SK-N-SH (cell line): ENCODE results near the gene CYP51A1. TPM values are rescaled to one million over a fixed set of nuclear protein-coding genes. Genes with fewer than 3 reads are reported as not detected.
"Not testable (repeated sequence)": the region's sequence is repeated elsewhere in the genome, so short reads cannot be mapped to it uniquely, and the experiment has no call there.

Experiments
- CTCF ChIA-PET: fragments of 300-600, 350-600 bp; formaldehyde crosslinking; extraction: SDS; loops from one replicate; lab custom pipeline; 2021; lab: Yijun Ruan, JAX
- POLR2A ChIA-PET: fragments of 350-600 bp; sonication (Branson Sonifier 250); formaldehyde crosslinking; extraction: SDS; loops from one replicate; lab custom pipeline; 2020; ENCODE audit warnings: antibody characterized with exemption, inconsistent platforms; lab: Yijun Ruan, JAX
- DNase-seq: peaks from one replicate; pipeline ENCODE4 v3.0.0; 2012
- H2AFZ ChIP-seq: fragments of 200-600 bp; sonication (generic); 2 replicates; pipeline ENCODE4 v1.8.1; 2016; ENCODE audit warnings: antibody characterized with exemption, mild to moderate bottlenecking, low read depth
- H3F3A ChIP-seq: fragments of 200-600 bp; sonication (generic); replicated peaks from 2 replicates; pipeline ENCODE3; 2016; ENCODE audit warnings: antibody characterized with exemption, mild to moderate bottlenecking; ENCODE audit not compliant: insufficient read depth
- H3K27ac ChIP-seq, 2 experiments: fragments of 200-500 bp in 1 of 2; fragments of 200-600 bp in 1 of 2; sonication (Bioruptor generic) in 1 of 2; sonication (generic), shearing (Covaris generic) in 1 of 2; 2 replicates each; pipeline versions ENCODE4 v1.5.1 to v1.6.1; 2014 to 2016; ENCODE audit warnings: low read depth in 2 of 2, inconsistent platforms in 1 of 2, low read length in 1 of 2, mild to moderate bottlenecking in 1 of 2, mixed read lengths in 1 of 2
- H3K27me3 ChIP-seq: fragments of 200-600 bp; sonication (generic), shearing (Covaris generic); 2 replicates; pipeline ENCODE4 v1.6.1; 2016; ENCODE audit warnings: mixed run types; ENCODE audit not compliant: insufficient read depth
- H3K36me3 ChIP-seq, 2 experiments: fragments of 200-500 bp in 1 of 2; fragments of 200-600 bp in 1 of 2; sonication (Bioruptor generic) in 1 of 2; sonication (generic) in 1 of 2; replicated peaks in 1 of 2; 2 replicates each; pipeline versions ENCODE3 to v1.5.1; 2014 to 2016; ENCODE audit warnings: low read length in 1 of 2, mild to moderate bottlenecking in 1 of 2; ENCODE audit not compliant: insufficient read depth in 2 of 2, control insufficient read depth in 1 of 2
- H3K4me1 ChIP-seq, 2 experiments: fragments of 200-500 bp in 1 of 2; fragments of 200-600 bp in 1 of 2; sonication (Bioruptor generic) in 1 of 2; sonication (generic), shearing (Covaris generic) in 1 of 2; 2 replicates each; pipeline versions ENCODE4 v1.5.1 to v1.6.1; 2014 to 2016; ENCODE audit warnings: low read depth in 1 of 2, low read length in 1 of 2, mixed run types in 1 of 2; ENCODE audit not compliant: insufficient read depth in 2 of 2, control insufficient read depth in 1 of 2
- H3K4me2 ChIP-seq: fragments of 200-600 bp; sonication (generic), shearing (Covaris generic); 2 replicates; pipeline ENCODE4 v1.6.1; 2017; ENCODE audit warnings: mixed run types
- H3K4me3 ChIP-seq, 2 experiments: fragments of 200-500 bp in 1 of 2; fragments of 200-600 bp in 1 of 2; sonication (Bioruptor generic) in 1 of 2; sonication (generic), shearing (Covaris generic) in 1 of 2; 2 replicates each; pipeline versions ENCODE4 v1.5.1 to v1.8.1; 2014 to 2016; ENCODE audit warnings: low read depth in 2 of 2, inconsistent platforms in 1 of 2, low read length in 1 of 2, mild to moderate bottlenecking in 1 of 2, mixed read lengths in 1 of 2, moderate library complexity in 1 of 2
- H3K79me2 ChIP-seq: fragments of 200-600 bp; sonication (generic); 2 replicates; pipeline ENCODE4 v1.8.1; 2017; ENCODE audit warnings: mild to moderate bottlenecking; ENCODE audit not compliant: insufficient read depth
- H3K9ac ChIP-seq: fragments of 200-600 bp; sonication (generic); 2 replicates; pipeline ENCODE4 v1.6.1; 2017; ENCODE audit warnings: mixed run types
- H3K9me2 ChIP-seq: fragments of 200-600 bp; sonication (generic); 2 replicates; pipeline ENCODE4 v1.6.1; 2017; ENCODE audit warnings: mixed run types
- H3K9me3 ChIP-seq: fragments of 200-600 bp; sonication (generic); 2 replicates; pipeline ENCODE4 v1.6.1; 2017; ENCODE audit warnings: mixed run types, mild to moderate bottlenecking, moderate library complexity
- H4K20me1 ChIP-seq: fragments of 200-600 bp; sonication (generic); 2 replicates; pipeline ENCODE4 v1.6.1; 2017; ENCODE audit warnings: mild to moderate bottlenecking, mixed run types; ENCODE audit not compliant: insufficient read depth
- CHD2 ChIP-seq: fragments of 150-350 bp; IDR thresholded peaks from 2 replicates; pipeline ENCODE4 v1.6.1; 2018; ENCODE audit warnings: low read length; ENCODE audit not compliant: partially characterized antibody
- ELF1 ChIP-seq: IDR thresholded peaks from 2 replicates; pipeline ENCODE4 v1.4.0; 2012
- EP300 ChIP-seq, 2 experiments: IDR thresholded peaks; 2 replicates each; pipeline versions ENCODE4 v1.4.0 to v1.6.1; 2012; ENCODE audit warnings: borderline replicate concordance in 1 of 2, low read depth in 1 of 2, low read length in 1 of 2
- EZH2phosphoT487 ChIP-seq: fragments of 200-600 bp; sonication (generic); IDR thresholded peaks from 2 replicates; pipeline ENCODE4 v1.6.1; 2017; ENCODE audit warnings: low read depth, mixed run types, mild to moderate bottlenecking, antibody characterized with exemption, moderate library complexity, borderline replicate concordance
- FOXJ3 ChIP-seq: sonication (generic); formaldehyde crosslinking; IDR thresholded peaks from 2 replicates; pipeline ENCODE4 v1.5.1; 2020; ENCODE audit warnings: mild to moderate bottlenecking, missing genetic modification reagents
- JUND ChIP-seq: IDR thresholded peaks from 2 replicates; pipeline ENCODE4 v1.4.0; 2012
- MEF2A ChIP-seq: IDR thresholded peaks from 2 replicates; pipeline ENCODE4 v1.4.0; 2012; ENCODE audit warnings: low read depth, borderline replicate concordance
- MXI1 ChIP-seq: IDR thresholded peaks from 2 replicates; pipeline ENCODE4 v1.6.1; 2012; ENCODE audit warnings: mild to moderate bottlenecking, low read depth, low read length, improper control_type of control experiment
- NFIC ChIP-seq: IDR thresholded peaks from 2 replicates; pipeline ENCODE4 v1.4.0; 2012; ENCODE audit warnings: borderline replicate concordance
- NRF1 ChIP-seq: IDR thresholded peaks from 2 replicates; pipeline ENCODE4 v1.6.1; 2012; ENCODE audit warnings: low read depth, mild to moderate bottlenecking, low read length
- POLR2AphosphoS5 ChIP-seq: IDR thresholded peaks from 2 replicates; pipeline ENCODE4 v1.6.1; 2012; ENCODE audit warnings: low read depth, low read length
- RAD21 ChIP-seq: IDR thresholded peaks from 2 replicates; pipeline ENCODE4 v1.6.1; 2012; ENCODE audit warnings: mild to moderate bottlenecking, low read length
- RCOR1 ChIP-seq: fragments of 150-350 bp; IDR thresholded peaks from 2 replicates; pipeline ENCODE4 v1.6.1; 2017; ENCODE audit warnings: antibody characterized with exemption, low read length
- RXRA ChIP-seq: IDR thresholded peaks from 2 replicates; pipeline ENCODE4 v1.4.0; 2012; ENCODE audit warnings: low read depth, mild to moderate bottlenecking, borderline replicate concordance
- SMC3 ChIP-seq: IDR thresholded peaks from 2 replicates; pipeline ENCODE4 v1.6.1; 2012; ENCODE audit warnings: low read depth, low read length, improper control_type of control experiment
- TAF1 ChIP-seq: IDR thresholded peaks from 2 replicates; pipeline ENCODE4 v1.6.1; 2012; ENCODE audit warnings: low read depth, mild to moderate bottlenecking, low read length, moderate library complexity, borderline replicate concordance
- TCF12 ChIP-seq: IDR thresholded peaks from 2 replicates; pipeline ENCODE4 v1.4.0; 2012
- WGBS: methylation state at CpG from one replicate; pipeline ENCODE4 v1.1.6; 2017; ENCODE audit warnings: low lambda C conversion rate; 5-methylcytosine and 5-hydroxymethylcytosine counted together
- polyA plus RNA-seq, 3 experiments: library from polyadenylated mRNA; depleted of rRNA; stranded (reverse); fragments of >200 nt; gene quantifications; 2 replicates each; pipeline ENCODE4 v1.2.3, GENCODE V29; 2012
- TF ChIP-seq, protein P1 (sequence below): IDR thresholded peaks from 2 replicates; pipeline ENCODE4 v1.4.0; 2012; ENCODE audit warnings: low read depth, borderline replicate concordance
- TF ChIP-seq, protein P2 (sequence below): fragments of 200-600 bp; sonication (generic); IDR thresholded peaks from 2 replicates; pipeline ENCODE4 v1.6.1; 2017; ENCODE audit warnings: antibody characterized with exemption, mild to moderate bottlenecking, moderate library complexity

CYP51A1 gene
- polyA plus RNA-seq, 1 of the 3 experiments (the other 2 are of a cell fraction), result 4.7 TPM

DNA sequence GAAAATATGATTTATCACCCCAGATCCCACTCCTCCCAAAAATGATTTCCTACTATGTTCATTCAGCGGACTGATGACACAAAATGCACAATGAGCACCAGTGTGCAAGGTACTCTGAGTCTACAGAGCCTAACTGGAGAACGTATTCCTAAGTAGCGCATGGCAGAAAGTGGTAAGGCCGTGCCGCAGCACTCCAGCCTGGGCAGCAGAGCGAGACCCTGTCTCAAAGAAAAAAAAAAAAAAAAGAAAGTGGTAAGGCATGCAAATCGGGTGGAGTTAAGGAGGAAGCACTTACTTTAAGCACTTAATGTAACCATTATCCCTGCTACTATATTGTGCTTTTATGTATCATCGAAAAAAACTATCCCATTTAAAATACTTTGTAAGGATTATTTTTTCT is 25.5 kb downstream of the CYP51A1 start:
- ChIA-PET CTCF (interaction anchor here (1.2 to 1.4 kb wide), 2 partner anchors 25 to 228 kb away, joined by 3 to 13 read pairs; partner anchors contain the start of genes CYP51A1 and MTERF1), POLR2A (no interaction called here)
- no peak overlapping the region for H2AFZ ChIP-seq
- 91% methylated on average over 8 of the region's 8 CpGs for WGBS
- no peaks in the 10 kb centered on the region for H3K4me1 ChIP-seq
- peaks cover 58 to 79% of the 10 kb centered on the region in 2 experiments for H3K36me3 ChIP-seq
- H3F3A ChIP-seq, result peaks cover 15% of the 10 kb centered on the region
- no peak overlapping the region for H3K9ac ChIP-seq
- no peak for TF ChIP-seq NFIC
- no peak for TF ChIP-seq RXRA
- TF ChIP-seq POLR2AphosphoS5, result no peak
- TF ChIP-seq, protein P1, sequence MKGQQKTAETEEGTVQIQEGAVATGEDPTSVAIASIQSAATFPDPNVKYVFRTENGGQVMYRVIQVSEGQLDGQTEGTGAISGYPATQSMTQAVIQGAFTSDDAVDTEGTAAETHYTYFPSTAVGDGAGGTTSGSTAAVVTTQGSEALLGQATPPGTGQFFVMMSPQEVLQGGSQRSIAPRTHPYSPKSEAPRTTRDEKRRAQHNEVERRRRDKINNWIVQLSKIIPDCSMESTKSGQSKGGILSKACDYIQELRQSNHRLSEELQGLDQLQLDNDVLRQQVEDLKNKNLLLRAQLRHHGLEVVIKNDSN, result no peak
- no peak for TF ChIP-seq ELF1
- TF ChIP-seq EP300 (IDR thresholded peaks at IDR 0.05; ENCODE audit: borderline replicate concordance in 1 of 2, low read depth in 1 of 2, low read length in 1 of 2), result no peak
- no peak for TF ChIP-seq JUND
- no peak for TF ChIP-seq MXI1
- TF ChIP-seq, protein P2, sequence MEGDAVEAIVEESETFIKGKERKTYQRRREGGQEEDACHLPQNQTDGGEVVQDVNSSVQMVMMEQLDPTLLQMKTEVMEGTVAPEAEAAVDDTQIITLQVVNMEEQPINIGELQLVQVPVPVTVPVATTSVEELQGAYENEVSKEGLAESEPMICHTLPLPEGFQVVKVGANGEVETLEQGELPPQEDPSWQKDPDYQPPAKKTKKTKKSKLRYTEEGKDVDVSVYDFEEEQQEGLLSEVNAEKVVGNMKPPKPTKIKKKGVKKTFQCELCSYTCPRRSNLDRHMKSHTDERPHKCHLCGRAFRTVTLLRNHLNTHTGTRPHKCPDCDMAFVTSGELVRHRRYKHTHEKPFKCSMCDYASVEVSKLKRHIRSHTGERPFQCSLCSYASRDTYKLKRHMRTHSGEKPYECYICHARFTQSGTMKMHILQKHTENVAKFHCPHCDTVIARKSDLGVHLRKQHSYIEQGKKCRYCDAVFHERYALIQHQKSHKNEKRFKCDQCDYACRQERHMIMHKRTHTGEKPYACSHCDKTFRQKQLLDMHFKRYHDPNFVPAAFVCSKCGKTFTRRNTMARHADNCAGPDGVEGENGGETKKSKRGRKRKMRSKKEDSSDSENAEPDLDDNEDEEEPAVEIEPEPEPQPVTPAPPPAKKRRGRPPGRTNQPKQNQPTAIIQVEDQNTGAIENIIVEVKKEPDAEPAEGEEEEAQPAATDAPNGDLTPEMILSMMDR, result no peak
- TF ChIP-seq NRF1, result no peak
- TF ChIP-seq EZH2phosphoT487, result no peak
- no peak for TF ChIP-seq FOXJ3 (CRISPR knock-in tag)
- TF ChIP-seq TCF12, result no peak
- no peak for TF ChIP-seq MEF2A
- TF ChIP-seq CHD2, result no peak
- TF ChIP-seq RCOR1, result no peak
- TF ChIP-seq SMC3, result no peak
- no peak for TF ChIP-seq TAF1
- TF ChIP-seq RAD21, result no peak
- H3K4me2 ChIP-seq, result no peak overlapping the region
- no peaks in the 10 kb centered on the region for H4K20me1 ChIP-seq
- no peaks in the 10 kb centered on the region for H3K27me3 ChIP-seq
- H3K27ac ChIP-seq, result no peak overlapping the region
- no peaks in the 10 kb centered on the region for H3K9me2 ChIP-seq
- no peak for DNase-seq
- no peak overlapping the region for H3K4me3 ChIP-seq
- H3K9me3 ChIP-seq, result no peaks in the 10 kb centered on the region
- no peaks in the 10 kb centered on the region for H3K79me2 ChIP-seq

DNA sequence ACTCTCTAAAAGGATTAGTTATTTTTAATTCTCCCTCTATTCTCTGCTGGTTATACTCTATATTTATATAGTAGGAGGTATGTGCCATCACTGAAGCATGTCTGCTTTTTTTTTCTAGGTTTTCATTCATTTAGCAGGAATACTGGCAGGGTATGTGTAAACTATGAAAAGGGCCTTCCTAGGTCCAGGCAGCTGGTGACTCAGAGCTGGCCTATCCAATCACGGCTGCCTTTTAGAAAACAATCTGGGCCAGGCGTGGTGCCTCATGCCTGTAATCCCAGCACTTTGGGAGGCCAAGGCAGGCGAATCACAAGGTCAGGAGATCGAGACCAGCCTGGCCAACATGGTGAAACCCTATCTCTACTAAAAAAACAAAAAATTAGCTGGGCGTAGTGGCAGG is 31.4 kb downstream of the CYP51A1 start:
- H3K27ac ChIP-seq, H3K27me3 ChIP-seq, H3K4me2 ChIP-seq, H3K4me3 ChIP-seq, H3F3A ChIP-seq, H2AFZ ChIP-seq, H3K9me3 ChIP-seq, H3K9ac ChIP-seq, POLR2A ChIA-PET, H3K4me1 ChIP-seq, H4K20me1 ChIP-seq, H3K9me2 ChIP-seq, H3K79me2 ChIP-seq, DNase-seq: not testable (repeated sequence)
- 97% methylated on average over 5 of the region's 5 CpGs for WGBS
- CTCF ChIA-PET, result interaction anchor here (0.6 to 1.0 kb wide), 2 partner anchors 8 to 287 kb away, joined by 3 to 5 read pairs; no protein-coding TSS in a partner anchor
- H3K36me3 ChIP-seq, result peaks cover 64 to 69% of the 10 kb centered on the region in 2 experiments
